Measurements from ENCODE around the gene NRXN2. TPM values are rescaled to one million over a fixed set of nuclear protein-coding genes. Genes with fewer than 3 reads are reported as not detected.

NRXN2 gene
- polyA plus RNA-seq, 3 donors: 1.2 to 4.6 (median 2.7) TPM

DNA sequence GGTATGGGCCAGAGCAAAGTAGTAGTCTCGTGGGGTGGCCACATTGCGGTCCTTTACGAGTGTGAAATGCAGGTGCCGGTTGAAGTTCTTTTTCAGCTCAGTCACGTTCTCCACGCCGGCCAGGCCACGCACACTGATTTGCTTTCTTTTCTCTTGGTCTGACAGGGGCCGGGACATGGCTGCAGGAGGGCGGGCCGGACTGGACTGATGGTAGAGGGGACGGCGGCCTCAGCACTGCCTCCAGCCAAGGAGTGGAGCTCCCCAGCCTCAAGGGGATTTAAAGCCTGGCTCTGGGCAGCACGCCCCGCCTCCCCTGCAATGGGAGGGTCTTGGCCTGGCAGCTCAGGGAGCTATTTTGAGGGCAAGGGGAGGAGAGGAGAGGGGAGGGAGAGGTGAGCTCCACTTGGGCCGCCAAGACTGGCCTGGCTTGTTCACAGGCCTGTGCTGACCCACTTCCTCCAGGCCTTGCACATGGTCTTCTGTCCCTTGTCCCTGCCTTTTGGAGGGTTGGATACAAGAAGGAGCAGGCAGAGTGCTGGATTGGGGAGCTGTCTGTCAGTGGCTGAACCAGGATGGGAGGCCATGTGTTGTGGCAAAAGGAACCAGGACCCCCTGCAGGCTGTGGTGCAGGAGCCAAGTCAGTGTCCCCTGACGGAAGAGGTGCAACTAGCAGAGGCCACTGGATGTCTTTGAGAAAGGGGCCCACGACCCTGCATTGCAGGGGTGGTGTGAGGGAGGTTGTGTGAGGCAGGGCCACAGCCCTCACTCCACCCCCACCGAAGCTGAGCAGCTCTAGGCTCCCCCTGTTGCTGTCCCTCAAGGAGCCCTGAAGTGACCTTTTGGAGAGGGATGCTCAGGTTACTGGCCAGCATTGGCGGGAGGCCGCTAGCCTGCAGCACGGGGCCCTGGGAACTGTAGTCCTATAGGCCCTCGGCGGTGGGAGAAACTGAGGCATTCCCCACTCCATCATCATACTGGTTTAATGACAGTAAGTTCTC lies 37.0 kb upstream of the NRXN2 start, which contains the start of gene PYGM:
Gene PYGM, minus strand, starts transcription at position 253 of the 998 bp plus-strand sequence. Its CDS starts 76 bp downstream, at position 177.
- H3K27ac ChIP-seq (ENCODE audit: low read depth, low read length): no peak within 1 kb of the TSS
- 48 to 66% (median 56%) methylated on average over 23 to 24 of the region's 24 CpGs for WGBS, 3 donors

DNA sequence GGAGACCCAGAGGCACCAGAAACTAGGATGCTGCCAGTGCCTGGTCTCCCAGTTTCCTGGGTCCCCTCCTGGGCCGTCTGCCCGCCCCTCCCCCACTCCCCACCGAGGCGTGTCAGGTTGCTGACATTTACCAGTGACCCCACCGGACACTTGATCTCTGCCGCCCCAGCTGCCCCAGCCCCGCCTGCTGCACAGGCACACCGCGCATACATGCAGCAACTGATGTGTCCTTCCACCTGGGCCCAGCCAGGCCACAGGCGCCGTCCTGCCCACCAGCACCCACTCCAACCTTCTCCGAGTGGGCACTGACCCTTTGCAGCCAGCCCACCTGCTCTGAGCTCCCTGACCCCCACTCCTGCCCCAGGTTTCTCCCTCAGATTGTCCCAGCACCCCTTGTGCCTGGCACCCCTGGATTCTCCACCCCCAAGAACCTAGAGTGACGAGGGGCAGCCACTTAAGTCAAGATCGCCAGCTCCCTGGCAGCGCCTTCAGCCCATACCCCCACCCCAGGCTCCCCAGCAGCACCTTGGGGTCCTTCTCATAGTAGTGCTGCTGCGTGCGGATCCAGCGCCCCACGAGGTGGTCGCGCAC lies 36.2 kb upstream of the NRXN2 start:
- 68 to 69% (median 68%) methylated on average over 21 of the region's 21 CpGs for WGBS, 3 donors
- H3K27ac ChIP-seq (ENCODE audit: low read depth, low read length): no peak overlapping the region

DNA sequence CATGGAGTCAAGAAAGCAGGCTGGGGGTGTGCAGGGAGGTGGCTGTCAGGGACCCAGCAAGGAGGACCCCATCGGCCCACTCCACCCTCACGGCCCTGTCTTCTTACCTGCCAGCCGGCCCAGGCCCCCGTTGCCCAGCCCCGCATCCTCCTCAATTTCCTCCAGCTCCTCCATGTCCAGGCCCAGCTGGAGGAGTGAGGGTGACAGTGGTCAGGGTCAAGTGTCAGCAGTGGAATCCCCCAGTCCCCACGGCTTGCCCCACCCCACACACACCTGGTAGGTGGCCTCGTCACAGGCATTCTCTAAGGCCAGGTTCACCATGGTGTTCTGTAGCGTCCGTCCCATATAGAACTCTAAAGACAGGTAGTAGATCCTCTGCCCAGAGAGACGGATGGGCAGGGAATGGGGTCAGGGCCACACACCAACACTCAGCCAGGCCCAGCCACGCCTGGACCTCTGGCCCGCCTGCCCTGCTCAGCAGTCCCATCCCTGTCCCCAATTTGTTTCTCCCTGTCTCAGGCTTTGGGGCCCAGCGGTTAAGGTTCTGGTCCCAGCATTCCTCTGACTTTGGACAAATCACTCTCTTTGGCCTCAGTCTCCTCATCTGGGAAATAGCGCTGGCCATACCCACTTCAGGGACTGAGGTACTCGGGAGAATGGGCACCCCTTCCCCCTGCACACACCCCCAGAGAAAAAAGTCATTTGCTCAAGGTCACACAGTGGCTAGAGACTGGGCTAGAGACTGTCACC lies 35.5 kb upstream of the NRXN2 start:
- 87 to 92% (median 90%) methylated on average over 14 to 15 of the region's 15 CpGs for WGBS, 3 donors
- H3K27ac ChIP-seq (ENCODE audit: low read depth, low read length): no peak overlapping the region

DNA sequence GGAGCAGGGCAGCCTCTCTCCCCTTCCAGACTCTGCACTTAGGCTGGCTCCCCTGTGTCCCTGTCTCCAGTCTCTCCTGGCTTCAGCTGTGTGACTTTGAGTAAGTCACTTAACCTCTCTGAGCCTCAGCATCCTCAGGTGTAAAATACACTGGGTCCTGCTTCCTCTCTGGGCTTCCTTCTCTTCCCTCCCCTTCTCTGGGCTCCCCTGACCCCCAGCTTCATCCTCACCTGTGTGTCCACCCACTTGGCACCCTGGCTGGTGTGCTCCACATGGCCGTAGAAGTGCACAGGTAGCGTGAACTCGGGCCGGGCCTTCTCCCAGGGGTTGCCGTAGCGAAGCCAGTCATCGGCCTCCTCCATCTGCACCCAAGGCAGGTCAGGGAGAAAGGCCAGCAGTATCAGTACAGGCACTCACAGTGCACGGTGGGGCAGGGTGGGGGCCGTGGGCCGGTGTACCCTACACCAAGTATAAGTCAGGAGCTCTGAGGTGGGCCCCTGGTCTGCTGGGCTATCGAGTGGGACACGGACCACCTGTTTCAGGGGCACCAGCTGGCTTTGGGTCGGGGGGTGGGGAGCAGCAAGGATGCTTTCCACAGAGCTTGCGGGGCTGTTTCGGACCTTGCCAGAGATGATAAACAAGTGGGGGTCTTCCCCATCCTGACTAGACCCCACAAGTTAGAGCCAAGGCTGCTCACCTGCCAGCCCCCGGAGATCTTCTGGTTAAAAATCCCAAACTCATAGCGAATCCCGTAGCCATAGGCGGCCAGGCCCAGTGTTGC lies 34.7 kb upstream of the NRXN2 start:
- H3K27ac ChIP-seq (ENCODE audit: low read depth, low read length): no peak overlapping the region
- 87% methylated on average over 19 of the region's 19 CpGs for WGBS, 3 donors

DNA sequence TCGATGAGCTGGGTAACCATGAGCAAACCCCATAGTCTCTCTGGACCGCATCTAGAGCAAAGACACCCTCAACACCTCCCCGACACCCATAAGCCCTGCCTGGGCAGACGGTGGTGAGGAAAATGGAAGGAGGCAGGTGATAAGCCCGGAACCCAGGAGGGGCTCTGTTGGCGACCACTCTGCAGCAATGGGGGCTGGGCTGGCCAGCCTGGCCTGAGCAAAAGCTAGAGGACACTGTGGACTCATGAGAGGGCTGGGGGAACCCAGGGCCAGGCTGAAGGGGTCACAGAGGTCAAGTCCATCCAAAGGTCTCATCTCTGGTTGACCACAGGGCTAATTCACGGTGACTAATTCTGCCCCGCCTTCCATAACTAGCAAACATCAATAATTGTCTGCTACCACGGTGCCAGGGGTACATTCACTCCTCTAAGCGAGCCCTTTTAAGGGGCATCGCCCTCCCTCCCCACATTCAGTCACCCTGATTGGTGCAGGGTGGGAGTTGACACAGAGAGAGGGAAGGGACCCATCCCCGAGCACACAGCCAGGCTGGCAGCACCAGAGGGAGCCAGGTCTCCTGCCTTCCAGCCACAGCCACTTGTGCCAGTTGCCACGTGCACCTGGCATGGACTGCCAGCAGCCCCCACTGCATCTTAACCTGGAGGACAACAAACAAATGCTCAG lies 32.8 kb upstream of the NRXN2 start:
- 84 to 91% (median 90%) methylated on average over 13 of the region's 13 CpGs for WGBS, 3 donors
- no peak overlapping the region for H3K27ac ChIP-seq (ENCODE audit: low read depth, low read length)

DNA sequence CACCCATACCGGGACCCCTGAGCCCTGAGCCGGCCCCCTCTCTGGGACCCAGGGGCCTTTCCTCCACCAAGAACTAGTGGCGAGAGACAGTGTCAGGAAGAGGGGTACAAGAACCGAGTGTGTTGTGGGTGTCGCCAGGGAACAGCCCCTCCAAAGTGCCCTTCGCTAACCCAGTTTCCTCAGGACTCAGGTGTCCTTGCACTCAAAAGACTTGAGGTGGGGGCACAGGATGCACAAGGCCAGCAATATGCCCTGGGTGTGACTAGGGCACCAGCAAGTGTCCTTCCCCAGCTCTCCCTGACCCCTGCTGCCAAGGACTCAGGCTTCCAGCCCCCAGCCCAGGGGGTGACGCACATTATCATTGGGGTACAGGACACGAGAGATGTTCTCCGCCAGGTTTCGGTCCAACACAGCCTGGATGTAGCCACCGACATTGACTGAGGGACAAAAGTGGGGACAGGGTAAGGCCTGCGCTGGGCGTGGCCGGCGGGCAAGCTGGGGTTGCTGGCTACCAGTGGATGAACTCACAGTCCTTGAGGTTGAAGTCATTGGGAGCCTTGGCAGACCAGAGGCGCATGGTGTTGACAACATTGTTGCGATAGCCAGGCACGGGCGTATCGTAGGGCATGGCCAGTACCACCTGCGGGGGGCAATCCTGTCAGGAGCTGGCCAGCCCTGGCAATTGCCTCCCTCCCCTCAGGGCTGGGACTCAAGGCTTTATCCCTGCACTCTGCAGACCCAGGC lies 32.1 kb upstream of the NRXN2 start:
- WGBS, 3 donors: 94 to 95% (median 94%) methylated on average over 21 of the region's 21 CpGs
- H3K27ac ChIP-seq (ENCODE audit: low read depth, low read length): no peak overlapping the region

DNA sequence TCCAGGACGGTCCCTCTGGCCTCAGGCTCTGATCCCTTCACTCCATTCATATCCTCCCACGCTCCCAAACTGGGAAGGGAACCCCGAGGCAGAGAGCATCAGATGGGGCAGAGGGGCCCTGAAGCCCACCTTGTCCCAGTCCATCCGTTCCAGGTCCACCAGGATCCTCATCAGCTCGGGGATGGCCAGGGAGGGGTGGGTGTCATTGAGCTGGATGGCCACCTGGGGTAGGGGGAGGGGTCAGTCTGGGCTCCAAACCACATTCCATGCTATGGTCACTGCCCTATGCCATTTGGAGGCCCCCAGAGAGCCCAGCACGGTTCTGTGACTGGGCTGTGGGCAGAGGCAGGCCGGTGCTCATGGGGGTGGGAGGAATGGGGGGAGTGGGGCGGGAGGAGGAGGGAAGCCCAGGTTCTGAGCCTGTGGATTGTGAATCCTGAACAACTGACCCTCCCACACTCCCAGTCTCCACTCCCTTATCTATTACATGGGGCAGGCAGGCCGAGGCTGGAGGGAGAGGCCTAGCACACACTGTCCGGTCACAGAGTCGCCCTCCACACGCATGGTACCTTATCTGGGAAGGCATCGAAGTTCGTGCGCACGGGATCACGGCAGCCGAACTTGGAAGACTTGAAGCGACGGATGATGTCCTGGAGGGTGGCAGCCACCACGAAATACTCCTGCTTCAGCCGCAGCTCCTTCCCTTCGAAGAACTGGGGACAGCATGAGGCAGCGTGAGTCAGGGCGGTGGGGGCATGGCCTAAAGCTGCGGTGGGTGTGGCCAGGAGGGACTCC lies 31.3 kb upstream of the NRXN2 start:
- WGBS, 3 donors: 85 to 89% (median 87%) methylated on average over 25 to 26 of the region's 26 CpGs
- H3K27ac ChIP-seq (ENCODE audit: low read depth, low read length): no peak overlapping the region

DNA sequence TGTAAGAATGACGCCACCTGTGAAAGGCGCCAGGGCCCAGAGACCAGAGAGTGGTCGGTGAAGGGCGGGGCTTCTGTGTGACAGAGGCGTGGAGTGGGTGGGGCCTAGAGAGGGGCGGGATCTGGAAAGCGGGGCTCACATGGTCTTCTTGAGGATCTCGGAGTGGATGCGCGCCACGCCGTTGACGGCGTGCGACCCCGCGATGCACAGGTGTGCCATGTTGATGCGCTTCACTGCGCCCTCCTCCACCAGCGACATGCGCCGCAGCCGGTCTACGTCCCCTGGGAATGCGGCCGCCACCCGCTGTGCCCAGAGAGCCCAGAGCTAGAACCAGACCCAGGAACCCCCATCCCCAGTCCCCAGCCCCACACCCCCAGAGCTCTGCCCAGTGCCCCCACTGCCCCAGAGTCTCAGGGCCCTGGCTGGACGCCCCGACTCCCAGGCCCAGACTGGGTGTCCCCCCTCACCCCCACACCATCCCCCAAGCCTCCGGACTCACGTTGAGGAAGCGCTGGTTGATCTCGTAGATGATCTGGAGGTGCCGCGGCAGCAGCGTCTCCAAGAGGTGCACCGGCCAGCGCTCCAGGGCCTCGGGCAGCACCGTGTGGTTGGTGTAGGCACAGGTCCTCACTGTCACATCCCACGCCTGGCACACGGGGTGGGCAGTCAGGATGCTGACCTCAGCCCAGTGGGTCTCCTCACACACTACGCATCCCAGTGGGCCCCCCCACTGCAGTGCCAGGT lies 30.6 kb upstream of the NRXN2 start:
- no peak overlapping the region for H3K27ac ChIP-seq (ENCODE audit: low read depth, low read length)
- WGBS, 3 donors: 93 to 96% (median 96%) methylated on average over 43 of the region's 43 CpGs

DNA sequence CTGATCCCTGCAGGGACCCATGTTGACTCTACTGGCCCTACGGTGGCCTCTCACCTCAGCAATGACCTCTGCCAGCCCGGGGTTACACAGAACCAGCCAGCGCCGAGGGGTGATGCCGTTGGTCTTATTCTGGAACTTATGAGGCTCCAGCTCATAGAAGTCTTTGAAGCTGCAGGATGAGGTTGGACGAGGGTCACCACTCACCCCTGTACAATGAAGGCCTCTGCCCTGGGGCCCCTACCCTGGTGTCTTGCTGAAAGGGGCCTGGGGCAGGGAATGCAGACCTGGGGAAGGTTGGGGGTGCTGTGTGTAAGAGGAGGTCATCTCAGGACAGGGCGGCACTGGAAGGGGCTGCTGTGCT lies 30.0 kb upstream of the NRXN2 start:
- no peak overlapping the region for H3K27ac ChIP-seq (ENCODE audit: low read depth, low read length)
- 87 to 92% (median 89%) methylated on average over 7 of the region's 7 CpGs for WGBS, 3 donors

DNA sequence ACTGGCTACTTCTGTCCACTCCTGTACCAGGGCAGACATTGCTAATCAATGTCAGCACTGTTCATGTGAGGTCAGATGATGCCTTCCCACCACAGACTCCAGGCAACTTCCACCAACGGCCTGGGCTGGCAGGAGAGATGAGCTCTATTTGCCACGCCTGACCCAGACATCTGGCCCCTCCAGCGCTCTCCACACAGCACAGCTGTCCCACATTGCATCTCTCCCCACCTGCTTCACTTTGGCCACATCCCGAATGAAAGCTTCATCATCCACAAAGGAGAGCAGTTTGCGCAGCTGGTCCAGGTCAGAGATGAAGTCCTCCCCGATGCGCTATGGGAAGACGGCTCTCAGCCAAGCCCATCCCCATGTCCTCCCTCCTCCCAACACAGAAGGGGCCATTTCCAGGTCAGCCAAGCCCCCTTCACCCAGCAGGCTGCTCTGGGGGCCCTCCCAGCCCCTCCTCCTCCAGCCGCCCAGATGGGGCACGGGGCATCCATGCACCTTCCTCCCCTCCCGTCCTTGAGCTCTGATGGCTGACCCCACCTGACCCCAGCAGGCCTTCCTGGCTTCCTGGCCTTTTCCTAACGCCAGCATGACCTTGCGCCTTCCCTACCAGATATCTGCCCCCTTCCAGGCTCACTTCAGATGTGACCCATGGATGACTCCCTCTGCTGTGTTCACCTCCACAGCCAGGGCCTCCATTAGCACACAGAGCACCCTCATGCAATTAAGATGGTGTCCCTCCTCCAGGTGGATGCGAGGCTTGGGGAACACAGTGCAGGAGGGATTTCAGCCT lies 29.4 kb upstream of the NRXN2 start:
- H3K27ac ChIP-seq (ENCODE audit: low read depth, low read length): no peak overlapping the region
- WGBS, 3 donors: 86 to 89% (median 88%) methylated on average over 12 to 14 of the region's 14 CpGs

DNA sequence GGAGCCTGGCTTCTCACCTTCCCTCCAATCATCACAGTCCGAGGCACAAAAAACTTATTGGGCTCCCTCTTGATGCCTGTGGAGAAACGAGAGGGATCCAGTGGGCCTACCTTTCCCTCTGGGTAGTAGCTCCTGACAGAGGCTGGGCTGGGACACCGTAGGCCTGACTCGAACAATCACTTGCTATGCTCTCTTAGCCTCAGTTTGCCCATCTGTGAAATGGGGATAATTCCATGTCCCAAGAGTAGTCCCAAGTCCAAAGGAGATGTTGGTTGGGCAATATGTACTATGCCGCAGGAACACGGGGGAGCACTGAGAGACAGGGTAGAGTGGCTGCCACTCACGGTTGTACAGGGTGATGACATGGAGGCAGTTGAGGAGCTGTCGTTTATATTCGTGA lies 28.6 kb upstream of the NRXN2 start:
- no peak overlapping the region for H3K27ac ChIP-seq (ENCODE audit: low read depth, low read length)
- 93 to 95% (median 95%) methylated on average over 9 of the region's 9 CpGs for WGBS, 3 donors

DNA sequence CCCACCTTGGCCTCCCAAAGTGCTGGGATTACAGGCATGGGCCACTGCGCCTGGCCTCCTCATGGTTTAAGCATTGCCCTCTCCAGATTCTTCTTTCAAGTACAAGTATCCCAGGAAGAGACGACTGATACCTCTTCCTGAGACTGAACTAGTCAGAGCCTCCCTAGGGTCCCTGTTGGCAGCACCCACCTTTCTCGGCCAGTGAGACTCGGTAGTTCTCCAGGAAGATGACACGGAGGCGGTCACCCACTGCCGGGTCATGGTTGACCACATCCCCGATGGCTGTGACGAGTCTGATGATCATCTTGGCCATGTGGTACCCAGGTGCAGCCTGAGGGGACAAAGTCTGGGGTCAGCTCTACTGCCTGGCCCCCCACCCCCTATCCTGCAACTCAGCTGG lies 28.1 kb upstream of the NRXN2 start:
- 90 to 96% (median 92%) methylated on average over 9 of the region's 9 CpGs for WGBS, 3 donors
- no peak overlapping the region for H3K27ac ChIP-seq (ENCODE audit: low read depth, low read length)

DNA sequence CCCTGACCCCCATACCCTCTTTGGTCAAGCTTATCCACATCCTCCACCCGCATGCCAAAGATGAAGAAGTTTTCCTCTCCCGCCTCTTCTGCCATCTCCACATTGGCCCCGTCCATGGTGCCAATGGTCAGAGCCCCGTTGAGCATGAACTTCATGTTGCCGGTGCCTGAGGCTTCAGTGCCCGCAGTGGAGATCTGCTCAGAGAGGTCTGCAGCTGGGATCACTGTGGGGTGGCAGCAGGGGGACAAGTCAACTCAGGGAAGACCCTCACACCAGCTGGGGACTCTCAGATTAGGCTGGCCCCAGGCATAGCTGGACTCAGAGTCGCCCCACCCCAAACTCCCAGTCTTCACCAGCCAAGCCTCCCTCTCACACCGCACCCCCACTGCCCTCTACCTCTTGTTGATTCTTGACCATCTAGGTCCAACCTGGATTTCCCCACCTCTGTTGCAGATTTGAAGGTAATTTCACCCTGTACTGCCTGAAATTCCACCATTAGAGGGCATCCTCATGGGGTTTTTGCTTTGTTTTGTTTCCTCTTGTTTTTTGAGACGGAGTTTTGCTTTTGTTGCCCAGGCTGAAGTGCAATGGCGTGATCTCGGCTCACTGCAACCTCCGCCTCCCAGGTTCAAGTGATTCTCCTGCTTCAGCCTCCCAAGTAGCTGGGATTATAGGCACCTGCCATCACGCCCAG lies 27.5 kb upstream of the NRXN2 start:
- WGBS, 3 donors: 92 to 93% (median 93%) methylated on average over 13 of the region's 13 CpGs

DNA sequence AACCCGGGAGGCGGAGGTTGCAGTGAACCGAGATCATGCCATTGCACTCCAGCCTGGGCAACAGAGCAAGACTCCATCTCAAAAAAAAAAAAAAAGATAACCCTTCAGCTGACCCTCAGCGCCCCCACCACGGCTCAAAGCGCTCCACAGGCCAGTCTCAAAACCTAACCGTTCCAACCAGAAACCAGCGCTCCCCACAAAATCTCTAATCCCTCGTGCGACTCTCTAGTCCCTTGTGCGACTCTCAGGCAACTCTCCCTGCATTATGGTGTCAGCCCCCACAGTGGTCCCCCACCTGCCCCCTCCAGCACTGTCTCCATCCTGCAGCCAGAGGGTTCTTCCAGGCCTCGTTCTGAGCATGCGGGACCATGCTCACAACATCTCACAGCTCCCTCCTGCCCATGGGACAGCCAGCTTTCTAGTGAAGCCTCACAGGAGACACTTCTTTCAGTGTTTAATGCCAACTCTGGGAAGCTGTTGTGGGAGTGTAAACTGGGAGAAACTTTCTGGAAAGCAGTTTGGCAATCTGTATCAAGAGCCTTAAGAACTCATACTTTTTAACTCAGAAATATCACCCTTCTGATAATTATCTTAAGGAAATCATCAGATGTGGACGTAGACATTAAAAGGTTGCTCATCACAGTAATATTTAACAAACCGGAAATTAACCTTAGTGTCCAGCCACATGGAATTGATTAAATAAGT lies 25.1 kb upstream of the NRXN2 start:
- H3K27ac ChIP-seq (ENCODE audit: low read depth, low read length): no peak overlapping the region
- 75 to 82% (median 76%) methylated on average over 14 to 15 of the region's 15 CpGs for WGBS, 3 donors

More for the DNA sequence above, 27.5 kb upstream of the NRXN2 start:
- H3K27ac ChIP-seq (ENCODE audit: low read depth, low read length): no peak overlapping the region
